AG04449 (cell line): ENCODE results near the gene HOXA7.

Experiments
- CTCF ChIA-PET: fragments of 350-600 bp; formaldehyde crosslinking; extraction: SDS; loops from one replicate; lab custom pipeline; 2021; ENCODE audit warnings: antibody characterized with exemption; lab: Yijun Ruan, JAX
- POLR2A ChIA-PET: fragments of 400-600, 350-600 bp; formaldehyde crosslinking; extraction: SDS; loops from one replicate; lab custom pipeline; 2020; ENCODE audit warnings: antibody characterized with exemption, inconsistent platforms; lab: Yijun Ruan, JAX
- DNase-seq: peaks from one replicate; pipeline ENCODE4 v3.0.0-alpha.2; 2010; ENCODE audit warnings: low read depth, low spot score
- H3K4me3 ChIP-seq: 2 replicates; pipeline ENCODE4 v1.5.1; 2011; ENCODE audit warnings: low read depth, mild to moderate bottlenecking, control low read depth, low read length
- CTCF ChIP-seq: IDR thresholded peaks from one replicate; pipeline ENCODE4 v1.5.1; 2011; ENCODE audit warnings: mild to moderate bottlenecking, moderate library complexity, low read length, control low read depth, inconsistent platforms; ENCODE audit not compliant: insufficient read depth; ENCODE audit errors: missing control alignments

Gene HOXA7

DNA sequence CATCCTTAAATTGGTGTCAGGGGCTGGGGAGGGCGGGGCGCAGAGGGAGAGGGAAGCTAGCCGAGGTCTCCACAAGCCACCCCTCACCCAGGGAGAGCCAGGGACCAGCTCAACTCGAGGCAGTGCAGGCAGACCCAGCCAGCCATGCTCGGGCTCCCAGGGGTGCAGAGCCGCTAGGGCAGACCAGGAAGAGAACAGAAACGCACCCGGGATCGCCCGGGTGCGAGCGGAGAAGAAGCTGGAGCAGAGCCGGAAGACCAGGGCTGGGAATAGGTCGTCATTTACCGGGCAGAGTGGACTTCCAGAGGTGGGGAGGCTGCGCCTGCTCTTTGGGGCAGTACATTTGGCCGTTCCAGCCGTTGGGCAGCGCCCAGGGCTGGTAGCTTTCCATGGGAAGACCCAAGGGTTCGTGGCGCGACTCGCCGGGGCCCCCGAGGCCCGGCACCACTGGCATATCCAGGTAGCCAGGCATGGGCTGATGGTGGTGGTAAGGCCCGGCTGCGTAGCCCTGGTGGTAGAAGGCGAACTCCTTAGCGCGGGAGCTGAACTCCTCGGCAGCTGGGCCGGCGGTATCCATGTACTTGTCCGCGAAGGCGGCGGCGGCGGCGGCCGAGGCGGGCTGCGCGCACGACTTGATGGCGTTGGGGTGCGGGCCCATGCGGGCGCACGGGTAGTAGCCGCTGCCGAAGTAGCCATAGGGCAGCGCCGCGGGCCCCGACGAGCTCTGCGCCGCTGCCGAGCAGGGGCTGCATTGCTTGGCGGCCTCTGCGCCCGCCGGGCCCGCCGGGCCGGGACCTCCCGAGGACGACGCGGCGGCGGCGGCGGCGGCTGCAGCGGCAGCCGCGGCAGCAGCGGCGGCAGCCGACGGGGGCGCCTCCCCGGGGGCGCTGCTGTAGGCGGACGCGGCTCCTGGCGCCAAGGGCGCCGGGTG lies 42.7 kb upstream of the HOXA7 start:
- POLR2A ChIA-PET, result no interaction called here
- TF ChIP-seq CTCF, result no peak
- CTCF ChIA-PET, result interaction anchor here (0.9 to 2.5 kb wide), 25 partner anchors 8 to 1073 kb away, joined by 3 to 14 read pairs (median 5); partner anchors contain the start of gene HOXA10
- peak overlapping the region; percentile 60 for H3K4me3 ChIP-seq
- DNase-seq, result no peak

DNA sequence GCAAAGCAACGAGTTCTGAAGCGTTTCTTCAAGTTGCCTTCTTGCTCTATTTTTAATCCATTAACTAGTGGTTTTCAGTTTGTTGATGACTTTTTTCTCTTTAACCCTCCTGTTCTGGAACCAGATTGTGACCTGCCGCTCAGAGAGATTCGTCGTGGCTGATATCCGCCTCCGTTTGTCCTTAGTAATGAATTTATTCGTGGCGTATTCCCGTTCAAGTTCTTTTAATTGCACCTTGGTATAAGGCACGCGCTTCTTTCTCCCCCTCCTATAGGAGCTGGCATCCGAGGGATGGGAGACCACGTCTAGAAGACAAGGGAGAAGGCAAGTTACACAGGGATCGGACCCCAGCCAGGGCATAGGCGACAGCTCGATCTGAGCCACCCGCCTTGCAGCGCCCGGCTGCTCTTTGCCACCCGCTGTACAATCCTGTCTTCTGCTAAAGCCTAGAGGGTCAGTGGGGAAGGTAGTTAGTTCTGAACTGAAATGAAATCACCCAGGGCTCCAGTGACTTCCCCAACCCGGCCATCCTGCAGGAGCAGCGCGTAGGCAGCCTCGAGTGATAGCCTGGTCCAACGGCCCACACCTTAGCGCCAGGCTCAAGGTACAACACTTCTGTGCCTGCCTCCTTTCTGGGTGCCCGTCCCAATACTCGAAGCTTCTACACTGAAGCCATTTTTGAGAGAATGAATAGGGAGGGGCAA lies 41.8 kb upstream of the HOXA7 start:
- ChIA-PET CTCF (interaction anchor here (0.9 to 2.5 kb wide), 23 partner anchors 8 to 1074 kb away, joined by 3 to 14 read pairs (median 5); no protein-coding TSS in a partner anchor), POLR2A (no interaction called here)
- no peak for DNase-seq
- H3K4me3 ChIP-seq, result no peak overlapping the region; the same call in 1 of the 2 replicates
- no peak for TF ChIP-seq CTCF

GRCh38 chr7:27197137-27198042 lies 40.9 kb upstream of the HOXA7 start:
- TF ChIP-seq CTCF, result no peak
- no peak overlapping the region for H3K4me3 ChIP-seq
- DNase-seq, result no peak
- ChIA-PET CTCF (interaction anchor here (0.6 to 2.5 kb wide), 5 partner anchors 10 to 896 kb away, joined by 3 to 10 read pairs (median 7); no protein-coding TSS in a partner anchor), POLR2A (no interaction called here)

DNA sequence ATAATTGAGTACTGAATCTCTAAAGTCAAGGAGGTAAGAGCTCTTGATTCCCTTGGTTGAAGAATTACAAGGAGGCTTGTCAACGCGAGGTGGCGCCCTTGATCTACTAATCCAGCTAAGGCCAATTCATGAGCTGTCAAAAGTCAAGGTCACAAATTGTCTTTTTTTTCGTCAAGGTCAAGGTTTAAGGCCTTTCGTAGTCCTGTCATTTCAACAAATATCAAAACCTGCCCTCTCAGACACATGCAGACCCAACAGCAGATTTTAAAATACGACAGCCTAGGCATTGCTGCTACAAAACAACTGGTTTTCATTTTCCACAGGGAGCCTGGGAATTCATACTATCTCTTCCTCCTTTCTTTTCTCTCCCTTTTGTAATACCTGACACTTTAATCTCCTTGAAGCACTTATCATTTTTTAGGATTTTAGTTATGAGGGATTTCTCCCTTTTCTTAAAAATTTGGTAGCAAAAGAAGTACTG lies 39.9 kb upstream of the HOXA7 start:
- H3K4me3 ChIP-seq, result no peak overlapping the region
- DNase-seq, result no peak
- TF ChIP-seq CTCF, result peak; percentile 72
- CTCF ChIA-PET, result interaction anchor here (0.6 to 4.9 kb wide), 60 partner anchors 8 to 1906 kb away, joined by 3 to 67 read pairs (median 5); partner anchors contain the start of genes HIBADH, HOXA10, HOXA11 and TAX1BP1
- POLR2A ChIA-PET, result interaction anchor here (0.6 kb wide), 1 partner anchor 656 kb away, joined by 4 read pairs; no protein-coding TSS in a partner anchor

- DNase-seq, result no peak
- POLR2A ChIA-PET, result no interaction called here
- CTCF ChIA-PET, result interaction anchor here (0.8 to 4.9 kb wide), 38 partner anchors 9 to 1907 kb away, joined by 3 to 67 read pairs (median 5); partner anchors contain the start of genes HIBADH and HOXA11
- no peak overlapping the region for H3K4me3 ChIP-seq
- no peak for TF ChIP-seq CTCF
Observed at GRCh38 chr7:27194686-27195379, 38.4 kb upstream of the HOXA7 start.
